Measurements from ENCODE around the gene DHH.
A peak's percentile ranks its signal among the peaks of the same experiment; 100 is the strongest.

Gene DHH

GRCh38 chr12:49050507-49051372 lies 43.9 kb downstream of the DHH start:
- no peak for DNase-seq (ENCODE audit: low spot score)

- DNase-seq (ENCODE audit: low spot score), result no peak
Observed at GRCh38 chr12:49049566-49050224, 44.9 kb downstream of the DHH start.

GRCh38 chr12:49048953-49049352 lies 45.6 kb downstream of the DHH start:
- DNase-seq (ENCODE audit: low spot score), result no peak

- DNase-seq (ENCODE audit: low spot score), result no peak
Observed at GRCh38 chr12:49046129-49046895, 48.3 kb downstream of the DHH start.

GRCh38 chr12:49044660-49045059 lies 49.9 kb downstream of the DHH start:
- DNase-seq (ENCODE audit: low spot score), result no peak

GRCh38 chr12:49043856-49044258 lies 50.7 kb downstream of the DHH start:
- peak; percentile 86 for DNase-seq (ENCODE audit: low spot score)

- DNase-seq (ENCODE audit: low spot score), result no peak
Observed at GRCh38 chr12:49043241-49043640, 51.4 kb downstream of the DHH start.

- DNase-seq (ENCODE audit: low spot score), result no peak
Observed at GRCh38 chr12:49041881-49042484, 52.6 kb downstream of the DHH start.

- DNase-seq (ENCODE audit: low spot score), result no peak
Observed at GRCh38 chr12:49041036-49041880, 53.3 kb downstream of the DHH start.

GRCh38 chr12:49040364-49040855 lies 54.2 kb downstream of the DHH start:
- no peak for DNase-seq (ENCODE audit: low spot score)

GRCh38 chr12:49039421-49040363 lies 54.9 kb downstream of the DHH start:
- no peak for DNase-seq (ENCODE audit: low spot score)

GRCh38 chr12:49038291-49038955 lies 56.2 kb downstream of the DHH start:
- DNase-seq (ENCODE audit: low spot score), result no peak

GRCh38 chr12:49037947-49038237 lies 56.7 kb downstream of the DHH start:
- no peak for DNase-seq (ENCODE audit: low spot score)

- no peak for DNase-seq (ENCODE audit: low spot score)
Observed at GRCh38 chr12:49037111-49037946, 57.3 kb downstream of the DHH start.

Data from ecto neural progenitor cell (in vitro differentiated cells).